IMR-90 (cell line): ENCODE measurements around the gene BBS1. TPM values are rescaled to one million over a fixed set of nuclear protein-coding genes. Genes with fewer than 3 reads are reported as not detected.

ENCODE experiments used
- ATAC-seq: fragments of 200-7000 bp; cut with Tn5 transposase; 2 replicates; pipeline ENCODE4 v1.9.1; 2020; ENCODE audit warnings: low read depth, mild to moderate bottlenecking, moderate library complexity
- BruUV-seq: library from RNA; stranded (reverse); fragments of 400-500 nt; replicated peaks from 2 replicates; lab custom pipeline; 2021; lab: Mats Ljungman, UMichigan
- CTCF ChIA-PET: fragments of 300-600 bp; formaldehyde crosslinking; extraction: SDS; loops from one replicate; lab custom pipeline; 2021; ENCODE audit warnings: antibody characterized with exemption; lab: Yijun Ruan, JAX
- POLR2A ChIA-PET: fragments of 300-600 bp; sonication (Branson Sonifier 250); formaldehyde crosslinking; loops from one replicate; lab custom pipeline; 2022; ENCODE audit warnings: antibody characterized with exemption; ENCODE audit not compliant: unreplicated experiment; lab: Charles Lee
- DNase-seq: peaks from one replicate; pipeline ENCODE4 v3.0.0; 2013
- H2AFZ ChIP-seq: replicated peaks from 2 replicates; pipeline ENCODE3; 2013; ENCODE audit warnings: low read length, mild to moderate bottlenecking; ENCODE audit not compliant: poor library complexity
- H2AK5ac ChIP-seq: 2 replicates; pipeline ENCODE4 v1.6.1; 2013; ENCODE audit warnings: low read depth, low read length, inconsistent platforms
- H2AK9ac ChIP-seq: replicated peaks from 2 replicates; pipeline ENCODE3; 2013; ENCODE audit warnings: mild to moderate bottlenecking, low read depth, low read length, moderate library complexity; ENCODE audit not compliant: poor library complexity
- H2BK120ac ChIP-seq: 2 replicates; pipeline ENCODE4 v1.6.1; 2013; ENCODE audit warnings: low read depth, low read length, inconsistent platforms
- H2BK15ac ChIP-seq: 3 replicates; pipeline ENCODE4 v1.6.1; 2013; ENCODE audit warnings: low read depth, low read length, inconsistent platforms
- H2BK20ac ChIP-seq: 2 replicates; pipeline ENCODE4 v1.6.1; 2013; ENCODE audit warnings: low read depth, mild to moderate bottlenecking, inconsistent platforms, low read length, moderate library complexity
- H2BK5ac ChIP-seq: 2 replicates; pipeline ENCODE4 v1.6.1; 2013; ENCODE audit warnings: mild to moderate bottlenecking, low read depth, low read length, inconsistent platforms; ENCODE audit not compliant: poor library complexity, severe bottlenecking
- H3K14ac ChIP-seq: replicated peaks from 2 replicates; pipeline ENCODE4 v1.6.1; 2013; ENCODE audit warnings: low read depth, low read length, inconsistent platforms
- H3K18ac ChIP-seq: 2 replicates; pipeline ENCODE4 v1.6.1; 2013; ENCODE audit warnings: low read depth, low read length, control low read depth
- H3K23ac ChIP-seq: 2 replicates; pipeline ENCODE4 v1.6.1; 2013; ENCODE audit warnings: low read depth, low read length, inconsistent platforms
- H3K27ac ChIP-seq: 2 replicates; pipeline ENCODE4 v1.5.1; 2013; ENCODE audit warnings: mild to moderate bottlenecking, control low read depth, low read length; ENCODE audit not compliant: insufficient read depth
- H3K27me3 ChIP-seq: 2 replicates; pipeline ENCODE4 v1.6.1; 2013; ENCODE audit warnings: low read length; ENCODE audit not compliant: control insufficient read depth, insufficient read depth
- H3K36me3 ChIP-seq: 2 replicates; pipeline ENCODE4 v1.6.1; 2013; ENCODE audit warnings: low read length, mixed read lengths; ENCODE audit not compliant: control insufficient read depth, insufficient read depth
- H3K4ac ChIP-seq: 2 replicates; pipeline ENCODE4 v1.6.1; 2013; ENCODE audit warnings: low read depth, low read length, inconsistent platforms
- H3K4me1 ChIP-seq: 2 replicates; pipeline ENCODE4 v1.6.1; 2013; ENCODE audit warnings: low read length, mixed read lengths; ENCODE audit not compliant: control insufficient read depth, insufficient read depth
- H3K4me2 ChIP-seq: 2 replicates; pipeline ENCODE4 v1.6.1; 2013; ENCODE audit warnings: low read depth, mild to moderate bottlenecking, control low read depth, low read length, moderate library complexity
- H3K4me3 ChIP-seq: 2 replicates; pipeline ENCODE4 v1.5.1; 2013; ENCODE audit warnings: low read depth, mild to moderate bottlenecking, control low read depth, low read length, moderate library complexity; ENCODE audit not compliant: insufficient read depth
- H3K56ac ChIP-seq: 2 replicates; pipeline ENCODE4 v1.6.1; 2013; ENCODE audit warnings: low read length, inconsistent platforms; ENCODE audit not compliant: insufficient read depth; ENCODE audit errors: extremely low read depth
- H3K79me1 ChIP-seq, 2 experiments: 2 replicates each; pipeline ENCODE4 v1.6.1; 2013; ENCODE audit warnings: low read length in 2 of 2, inconsistent platforms in 1 of 2, low read depth in 1 of 2
- H3K9ac ChIP-seq: 2 replicates; pipeline ENCODE4 v1.6.1; 2013; ENCODE audit warnings: low read depth, low read length, control low read depth
- H3K9me1 ChIP-seq: 2 replicates; pipeline ENCODE4 v1.6.1; 2013; ENCODE audit warnings: low read length, inconsistent platforms; ENCODE audit not compliant: insufficient read depth
- H3K9me3 ChIP-seq: 2 replicates; pipeline ENCODE4 v1.6.1; 2013; ENCODE audit warnings: low read length; ENCODE audit not compliant: control insufficient read depth, insufficient read depth
- H4K20me1 ChIP-seq: 2 replicates; pipeline ENCODE4 v1.6.1; 2013; ENCODE audit warnings: low read length, inconsistent platforms; ENCODE audit not compliant: insufficient read depth
- H4K5ac ChIP-seq: 2 replicates; pipeline ENCODE4 v1.6.1; 2013; ENCODE audit warnings: mild to moderate bottlenecking, low read depth, low read length, control low read depth
- H4K8ac ChIP-seq, 2 experiments: 2 replicates each; pipeline ENCODE4 v1.6.1; 2013; ENCODE audit warnings: low read depth in 2 of 2, low read length in 2 of 2, control low read depth in 1 of 2, inconsistent platforms in 1 of 2
- H4K91ac ChIP-seq: 2 replicates; pipeline ENCODE4 v1.6.1; 2013; ENCODE audit warnings: low read depth, low read length, inconsistent platforms; ENCODE audit not compliant: insufficient read depth
- BHLHE40 ChIP-seq: fragments of 150-350 bp; IDR thresholded peaks from 2 replicates; pipeline ENCODE4 v1.6.1; 2016; ENCODE audit warnings: mild to moderate bottlenecking, low read depth, low read length
- FOS ChIP-seq: fragments of 150-350 bp; IDR thresholded peaks from 2 replicates; pipeline ENCODE4 v1.6.1; 2016; ENCODE audit warnings: low read depth, low read length
- WGBS, 2 experiments: methylation state at CpG; one replicate each; pipeline versions ENCODE4 v1.1.5 to v1.1.7; 2013; ENCODE audit warnings: missing lambda C conversion rate in 2 of 2; ENCODE audit not compliant: insufficient read length in 1 of 2; ENCODE audit errors: extremely low coverage in 2 of 2; 5-methylcytosine and 5-hydroxymethylcytosine counted together
- dilution Hi-C: fragments of 300-500 bp; cut with HindIII; formaldehyde crosslinking; loops from one replicate; pipeline ENCODE4 v1.14.3; 2018; ENCODE audit warnings: low sequenced_read_pairs; ENCODE audit not compliant: unreplicated experiment
- in situ Hi-C: fragments of 300-500 bp; cut with MboI; formaldehyde crosslinking; loops from 3 replicates; pipeline ENCODE4 v1.14.3; 2019; ENCODE audit warnings: low sequenced_read_pairs, inconsistent platforms, mixed read lengths
- intact Hi-C: fragments of 100-400 bp; cut with micrococcal nuclease; formaldehyde crosslinking; loops from 2 replicates; pipeline ENCODE4 v1.10.0; 2022
- polyA plus RNA-seq, 3 experiments: library from polyadenylated mRNA; depleted of rRNA; stranded (reverse); fragments of >200 nt; gene quantifications; 2 replicates each; pipeline ENCODE4 v1.2.3, GENCODE V29; 2012; ENCODE audit warnings: low replicate concordance in 1 of 3
- total RNA-seq: library from RNA; depleted of rRNA; stranded (reverse); fragments of >200 nt; gene quantifications from 2 replicates; pipeline ENCODE4 v1.2.3, GENCODE V29; 2012

The BBS1 gene
- total and polyA plus RNA-seq, 2 of the 4 experiments (the other 2 are of a cell fraction), result 16.5 to 20.6 TPM

DNA sequence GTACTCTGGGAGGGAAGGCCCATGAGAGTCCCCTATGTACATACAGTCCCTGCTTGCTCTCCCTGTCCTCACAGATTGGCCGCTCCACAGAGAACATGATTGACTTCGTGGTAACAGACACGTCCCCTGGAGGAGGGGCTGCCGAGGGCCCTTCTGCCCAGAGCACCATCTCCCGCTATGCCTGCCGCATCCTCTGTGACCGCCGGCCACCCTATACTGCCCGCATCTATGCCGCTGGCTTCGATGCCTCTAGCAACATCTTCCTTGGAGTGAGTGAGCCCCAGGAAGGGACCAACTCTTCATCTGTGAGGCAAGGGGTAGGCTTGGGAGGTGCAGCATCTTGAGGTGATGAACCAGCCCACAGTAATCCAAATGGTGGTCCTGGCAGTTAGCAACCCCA lies 37.3 kb upstream of the BBS1 start:
- BruUV-seq, result no TSS peak
- TF ChIP-seq BHLHE40 (no peak), FOS (no peak)
- H2AK5ac ChIP-seq, result no peak overlapping the region
- H3K23ac ChIP-seq, result no peak overlapping the region
- POLR2A ChIA-PET, result interaction anchor here (1.1 kb wide), 1 partner anchor 12 kb away, joined by 3 read pairs; no protein-coding TSS in a partner anchor
- dilution Hi-C loops, result no loop called here
- H3K9me3 ChIP-seq, result no peaks in the 10 kb centered on the region
- no peak overlapping the region for H3K4me3 ChIP-seq
- peaks cover 4% of the 10 kb centered on the region; the same call in 1 of the 2 replicates for H4K20me1 ChIP-seq
- H2AFZ ChIP-seq, result no peak overlapping the region
- H3K27me3 ChIP-seq, result no peaks in the 10 kb centered on the region
- DNase-seq (no peak), ATAC-seq (no peak)
- no peak overlapping the region for H2BK120ac ChIP-seq
- H4K91ac ChIP-seq, result no peak overlapping the region
- no peak overlapping the region for H3K4ac ChIP-seq
- H4K8ac ChIP-seq, result no peak overlapping the region
- H3K56ac ChIP-seq, result no peak overlapping the region
- H4K5ac ChIP-seq, result no peak overlapping the region
- 0 out of 2 replicates have a peak, but pooled peaks cover 5% of the 10 kb centered on the region for H3K9me1 ChIP-seq
- peaks cover 35% of the 10 kb centered on the region for H3K36me3 ChIP-seq
- CTCF ChIA-PET, result no interaction called here
- no peaks in the 10 kb centered on the region for H3K4me1 ChIP-seq
- no peak overlapping the region for H3K27ac ChIP-seq
- H2BK15ac ChIP-seq, result no peak overlapping the region
- no peak overlapping the region for H3K14ac ChIP-seq
- no peak overlapping the region for H3K18ac ChIP-seq
- no peak overlapping the region for H3K9ac ChIP-seq
- no peak overlapping the region for H2AK9ac ChIP-seq
- in situ Hi-C loops, result no loop called here
- H2BK5ac ChIP-seq, result no peak overlapping the region
- H3K79me1 ChIP-seq, result peaks cover 11 to 33% of the 10 kb centered on the region in 2 experiments
- WGBS, 2 experiments, result no CpG with 5 or more reads among the region's 11 CpGs
- H2BK20ac ChIP-seq, result no peak overlapping the region
- intact Hi-C loops, result no loop called here
- H3K4me2 ChIP-seq, result no peak overlapping the region
